HG03066 (cell line): Measurements from ENCODE around the gene GPR137B.
A peak's percentile ranks its signal among the peaks of the same experiment; 100 is the strongest.
"Not testable (repeated sequence)": the region's sequence is repeated elsewhere in the genome, so short reads cannot be mapped to it uniquely, and the experiment has no call there.

Experiments
- ATAC-seq: cut with Tn5 transposase; IDR thresholded peaks from one replicate; pipeline ENCODE4 v1.9.1; 2021; ENCODE audit warnings: low read depth; ENCODE audit not compliant: unreplicated experiment

The GPR137B gene

GRCh38 chr1:236159704-236160539 lies 17.6 kb downstream of the GPR137B start:
- ATAC-seq, result peak; percentile 40

- no peak for ATAC-seq
Observed at GRCh38 chr1:236160540-236161127, 18.3 kb downstream of the GPR137B start.

GRCh38 chr1:236161230-236161629 lies 18.9 kb downstream of the GPR137B start:
- ATAC-seq, result no peak

GRCh38 chr1:236161755-236162154 lies 19.4 kb downstream of the GPR137B start:
- not testable (repeated sequence) for ATAC-seq

- no peak for ATAC-seq
Observed at GRCh38 chr1:236163463-236164153, 21.3 kb downstream of the GPR137B start.

- no peak for ATAC-seq
Observed at GRCh38 chr1:236164273-236164672, 21.9 kb downstream of the GPR137B start.

GRCh38 chr1:236165238-236165981 lies 23.1 kb downstream of the GPR137B start:
- no peak for ATAC-seq

- ATAC-seq, result no peak
Observed at GRCh38 chr1:236166041-236166440, 23.7 kb downstream of the GPR137B start.

GRCh38 chr1:236167154-236167553 lies 24.8 kb downstream of the GPR137B start:
- no peak for ATAC-seq

- ATAC-seq, result no peak
Observed at GRCh38 chr1:236167578-236167977, 25.2 kb downstream of the GPR137B start.

GRCh38 chr1:236168716-236169429 lies 26.5 kb downstream of the GPR137B start:
- no peak for ATAC-seq

- no peak for ATAC-seq
Observed at GRCh38 chr1:236172041-236172579, 29.8 kb downstream of the GPR137B start.

GRCh38 chr1:236173174-236173767 lies 30.9 kb downstream of the GPR137B start:
- no peak for ATAC-seq

GRCh38 chr1:236175642-236176336 lies 33.5 kb downstream of the GPR137B start:
- peak; percentile 72 for ATAC-seq

GRCh38 chr1:236176337-236177336 lies 34.3 kb downstream of the GPR137B start:
- ATAC-seq, result no peak

- ATAC-seq, result no peak
Observed at GRCh38 chr1:236179634-236180033, 37.3 kb downstream of the GPR137B start.

GRCh38 chr1:236181059-236181458 lies 38.7 kb downstream of the GPR137B start:
- no peak for ATAC-seq

GRCh38 chr1:236185687-236186086 lies 43.3 kb downstream of the GPR137B start:
- ATAC-seq, result no peak
